ENCODE data around the gene C1GALT1C1L. TPM values are rescaled to one million over a fixed set of nuclear protein-coding genes. Genes with fewer than 3 reads are reported as not detected.
A peak's percentile ranks its signal among the peaks of the same experiment; 100 is the strongest.

The C1GALT1C1L gene
- total and polyA plus RNA-seq, 2 of the 13 experiments (the other 11 are each of a cell fraction or from before 2014, with no cell fraction given) = 1.3 to 2.4 TPM

DNA sequence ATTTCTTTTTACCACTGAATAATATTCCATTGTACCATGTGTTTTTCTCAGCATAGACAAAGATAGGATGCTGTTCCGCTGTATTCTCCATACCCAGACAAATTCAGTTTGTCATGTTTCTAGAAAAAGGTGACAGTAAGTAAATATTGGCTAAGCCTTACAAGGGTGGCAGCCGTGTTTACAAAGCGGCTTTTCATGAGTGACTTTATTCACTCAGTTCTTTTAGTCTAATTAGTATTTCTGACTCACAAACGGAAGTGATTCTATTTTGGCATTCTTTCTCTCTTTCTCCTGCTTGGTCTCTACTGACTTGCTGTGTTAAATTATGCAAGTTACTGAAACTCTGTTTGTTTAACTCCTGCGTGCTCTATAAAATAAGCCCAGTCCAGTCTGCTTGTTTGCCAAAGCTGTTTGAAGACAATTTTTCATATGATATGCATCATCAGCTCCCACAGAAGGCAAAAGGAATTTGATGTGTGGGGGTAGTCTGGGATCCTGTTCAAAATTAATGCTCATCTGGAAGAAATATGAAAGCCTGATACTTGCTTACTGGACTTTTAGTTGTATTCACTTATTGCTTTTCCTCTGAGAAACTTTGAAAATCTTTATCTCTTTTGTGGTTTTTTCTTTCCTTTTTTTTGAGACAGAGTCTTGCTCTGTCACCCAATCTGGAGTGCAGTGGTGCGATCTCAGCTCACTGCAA, 41.5 kb downstream of the C1GALT1C1L start (continued):
- TF ChIP-seq ZNF33A (CRISPR knock-in tag; IDR thresholded peaks at IDR 0.05; ENCODE audit: borderline replicate concordance) = no peak
- peak; percentile 63 for TF ChIP-seq PHF5A (CRISPR knock-in tag; IDR thresholded peaks at IDR 0.05; ENCODE audit: low read depth, unreplicated experiment)
- TF ChIP-seq, protein P1, sequence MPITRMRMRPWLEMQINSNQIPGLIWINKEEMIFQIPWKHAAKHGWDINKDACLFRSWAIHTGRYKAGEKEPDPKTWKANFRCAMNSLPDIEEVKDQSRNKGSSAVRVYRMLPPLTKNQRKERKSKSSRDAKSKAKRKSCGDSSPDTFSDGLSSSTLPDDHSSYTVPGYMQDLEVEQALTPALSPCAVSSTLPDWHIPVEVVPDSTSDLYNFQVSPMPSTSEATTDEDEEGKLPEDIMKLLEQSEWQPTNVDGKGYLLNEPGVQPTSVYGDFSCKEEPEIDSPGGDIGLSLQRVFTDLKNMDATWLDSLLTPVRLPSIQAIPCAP (CRISPR knock-in tag; IDR thresholded peaks at IDR 0.05; ENCODE audit: low read depth) = no peak
- no peak for TF ChIP-seq ZNF136 (CRISPR knock-in tag; IDR thresholded peaks at IDR 0.05; ENCODE audit: low read depth)
- no peak for TF ChIP-seq ZNF33B (CRISPR knock-in tag; IDR thresholded peaks at IDR 0.05)
- TF ChIP-seq, protein P2, sequence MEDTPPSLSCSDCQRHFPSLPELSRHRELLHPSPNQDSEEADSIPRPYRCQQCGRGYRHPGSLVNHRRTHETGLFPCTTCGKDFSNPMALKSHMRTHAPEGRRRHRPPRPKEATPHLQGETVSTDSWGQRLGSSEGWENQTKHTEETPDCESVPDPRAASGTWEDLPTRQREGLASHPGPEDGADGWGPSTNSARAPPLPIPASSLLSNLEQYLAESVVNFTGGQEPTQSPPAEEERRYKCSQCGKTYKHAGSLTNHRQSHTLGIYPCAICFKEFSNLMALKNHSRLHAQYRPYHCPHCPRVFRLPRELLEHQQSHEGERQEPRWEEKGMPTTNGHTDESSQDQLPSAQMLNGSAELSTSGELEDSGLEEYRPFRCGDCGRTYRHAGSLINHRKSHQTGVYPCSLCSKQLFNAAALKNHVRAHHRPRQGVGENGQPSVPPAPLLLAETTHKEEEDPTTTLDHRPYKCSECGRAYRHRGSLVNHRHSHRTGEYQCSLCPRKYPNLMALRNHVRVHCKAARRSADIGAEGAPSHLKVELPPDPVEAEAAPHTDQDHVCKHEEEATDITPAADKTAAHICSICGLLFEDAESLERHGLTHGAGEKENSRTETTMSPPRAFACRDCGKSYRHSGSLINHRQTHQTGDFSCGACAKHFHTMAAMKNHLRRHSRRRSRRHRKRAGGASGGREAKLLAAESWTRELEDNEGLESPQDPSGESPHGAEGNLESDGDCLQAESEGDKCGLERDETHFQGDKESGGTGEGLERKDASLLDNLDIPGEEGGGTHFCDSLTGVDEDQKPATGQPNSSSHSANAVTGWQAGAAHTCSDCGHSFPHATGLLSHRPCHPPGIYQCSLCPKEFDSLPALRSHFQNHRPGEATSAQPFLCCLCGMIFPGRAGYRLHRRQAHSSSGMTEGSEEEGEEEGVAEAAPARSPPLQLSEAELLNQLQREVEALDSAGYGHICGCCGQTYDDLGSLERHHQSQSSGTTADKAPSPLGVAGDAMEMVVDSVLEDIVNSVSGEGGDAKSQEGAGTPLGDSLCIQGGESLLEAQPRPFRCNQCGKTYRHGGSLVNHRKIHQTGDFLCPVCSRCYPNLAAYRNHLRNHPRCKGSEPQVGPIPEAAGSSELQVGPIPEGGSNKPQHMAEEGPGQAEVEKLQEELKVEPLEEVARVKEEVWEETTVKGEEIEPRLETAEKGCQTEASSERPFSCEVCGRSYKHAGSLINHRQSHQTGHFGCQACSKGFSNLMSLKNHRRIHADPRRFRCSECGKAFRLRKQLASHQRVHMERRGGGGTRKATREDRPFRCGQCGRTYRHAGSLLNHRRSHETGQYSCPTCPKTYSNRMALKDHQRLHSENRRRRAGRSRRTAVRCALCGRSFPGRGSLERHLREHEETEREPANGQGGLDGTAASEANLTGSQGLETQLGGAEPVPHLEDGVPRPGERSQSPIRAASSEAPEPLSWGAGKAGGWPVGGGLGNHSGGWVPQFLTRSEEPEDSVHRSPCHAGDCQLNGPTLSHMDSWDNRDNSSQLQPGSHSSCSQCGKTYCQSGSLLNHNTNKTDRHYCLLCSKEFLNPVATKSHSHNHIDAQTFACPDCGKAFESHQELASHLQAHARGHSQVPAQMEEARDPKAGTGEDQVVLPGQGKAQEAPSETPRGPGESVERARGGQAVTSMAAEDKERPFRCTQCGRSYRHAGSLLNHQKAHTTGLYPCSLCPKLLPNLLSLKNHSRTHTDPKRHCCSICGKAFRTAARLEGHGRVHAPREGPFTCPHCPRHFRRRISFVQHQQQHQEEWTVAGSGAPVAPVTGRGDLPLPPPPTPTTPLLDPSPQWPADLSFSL (CRISPR knock-in tag; IDR thresholded peaks at IDR 0.05) = 0 out of 2 replicates have a peak, but pooled peaks have one; percentile 4
- TF ChIP-seq ZFY (CRISPR knock-in tag; IDR thresholded peaks at IDR 0.05) = no peak
- TF ChIP-seq POLR2AphosphoS5 (IDR thresholded peaks at IDR 0.05; ENCODE audit: low read depth, low read length) = no peak
- TF ChIP-seq TCF7 (IDR thresholded peaks at IDR 0.05; ENCODE audit: low read depth) = peak; percentile 89
- TF ChIP-seq RBAK (CRISPR knock-in tag; IDR thresholded peaks at IDR 0.05) = no peak
- no peak for TF ChIP-seq ZNF350 (CRISPR knock-in tag; IDR thresholded peaks at IDR 0.05; ENCODE audit: borderline replicate concordance, low read depth)
- TF ChIP-seq, protein P3, sequence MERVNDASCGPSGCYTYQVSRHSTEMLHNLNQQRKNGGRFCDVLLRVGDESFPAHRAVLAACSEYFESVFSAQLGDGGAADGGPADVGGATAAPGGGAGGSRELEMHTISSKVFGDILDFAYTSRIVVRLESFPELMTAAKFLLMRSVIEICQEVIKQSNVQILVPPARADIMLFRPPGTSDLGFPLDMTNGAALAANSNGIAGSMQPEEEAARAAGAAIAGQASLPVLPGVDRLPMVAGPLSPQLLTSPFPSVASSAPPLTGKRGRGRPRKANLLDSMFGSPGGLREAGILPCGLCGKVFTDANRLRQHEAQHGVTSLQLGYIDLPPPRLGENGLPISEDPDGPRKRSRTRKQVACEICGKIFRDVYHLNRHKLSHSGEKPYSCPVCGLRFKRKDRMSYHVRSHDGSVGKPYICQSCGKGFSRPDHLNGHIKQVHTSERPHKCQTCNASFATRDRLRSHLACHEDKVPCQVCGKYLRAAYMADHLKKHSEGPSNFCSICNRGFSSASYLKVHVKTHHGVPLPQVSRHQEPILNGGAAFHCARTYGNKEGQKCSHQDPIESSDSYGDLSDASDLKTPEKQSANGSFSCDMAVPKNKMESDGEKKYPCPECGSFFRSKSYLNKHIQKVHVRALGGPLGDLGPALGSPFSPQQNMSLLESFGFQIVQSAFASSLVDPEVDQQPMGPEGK (CRISPR knock-in tag; IDR thresholded peaks at IDR 0.05) = peak; percentile 16; the same call in 1 of the 2 replicates
- TF ChIP-seq SNAPC2 (CRISPR knock-in tag; IDR thresholded peaks at IDR 0.05) = peak; percentile 73; the same call in 1 of the 2 replicates
- TF ChIP-seq ZNF333 (CRISPR knock-in tag; IDR thresholded peaks at IDR 0.05; ENCODE audit: borderline replicate concordance) = no peak
- TF ChIP-seq, protein P4, sequence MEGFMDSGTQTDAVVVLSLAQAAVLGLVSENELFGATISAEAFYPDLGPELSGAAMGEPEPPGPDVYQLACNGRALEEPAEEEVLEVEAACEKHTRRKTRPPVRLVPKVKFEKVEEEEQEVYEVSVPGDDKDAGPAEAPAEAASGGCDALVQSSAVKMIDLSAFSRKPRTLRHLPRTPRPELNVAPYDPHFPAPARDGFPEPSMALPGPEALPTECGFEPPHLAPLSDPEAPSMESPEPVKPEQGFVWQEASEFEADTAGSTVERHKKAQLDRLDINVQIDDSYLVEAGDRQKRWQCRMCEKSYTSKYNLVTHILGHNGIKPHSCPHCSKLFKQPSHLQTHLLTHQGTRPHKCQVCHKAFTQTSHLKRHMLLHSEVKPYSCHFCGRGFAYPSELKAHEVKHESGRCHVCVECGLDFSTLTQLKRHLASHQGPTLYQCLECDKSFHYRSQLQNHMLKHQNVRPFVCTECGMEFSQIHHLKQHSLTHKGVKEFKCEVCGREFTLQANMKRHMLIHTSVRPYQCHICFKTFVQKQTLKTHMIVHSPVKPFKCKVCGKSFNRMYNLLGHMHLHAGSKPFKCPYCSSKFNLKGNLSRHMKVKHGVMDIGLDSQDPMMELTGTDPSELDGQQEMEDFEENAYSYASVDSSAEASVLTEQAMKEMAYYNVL (CRISPR knock-in tag; IDR thresholded peaks at IDR 0.05; ENCODE audit: borderline replicate concordance) = peak; percentile 98
- no peak for TF ChIP-seq PHB2 (IDR thresholded peaks at IDR 0.05; ENCODE audit: partially characterized antibody)
- TF ChIP-seq SMAD3 (CRISPR knock-in tag; IDR thresholded peaks at IDR 0.05) = 0 out of 2 replicates have a peak, but pooled peaks have one; percentile 73
- TF ChIP-seq ZNF557 (CRISPR knock-in tag; IDR thresholded peaks at IDR 0.05) = no peak
- peak; percentile 63 for TF ChIP-seq JUN (CRISPR knock-in tag; IDR thresholded peaks at IDR 0.05)
